C4-2B (cell line): Measurements from ENCODE around the gene HDGFL2.

Source experiments
- ZFX ChIP-seq: fragments of 450-650 bp; IDR thresholded peaks from 2 replicates; pipeline ENCODE4 v1.6.1; 2017
- TF ChIP-seq, protein P1 (sequence below): fragments of 450-650 bp; conservative IDR thresholded peaks from 2 replicates; pipeline ENCODE4 v1.5.1; 2017; ENCODE audit warnings: mild to moderate bottlenecking

DNA sequence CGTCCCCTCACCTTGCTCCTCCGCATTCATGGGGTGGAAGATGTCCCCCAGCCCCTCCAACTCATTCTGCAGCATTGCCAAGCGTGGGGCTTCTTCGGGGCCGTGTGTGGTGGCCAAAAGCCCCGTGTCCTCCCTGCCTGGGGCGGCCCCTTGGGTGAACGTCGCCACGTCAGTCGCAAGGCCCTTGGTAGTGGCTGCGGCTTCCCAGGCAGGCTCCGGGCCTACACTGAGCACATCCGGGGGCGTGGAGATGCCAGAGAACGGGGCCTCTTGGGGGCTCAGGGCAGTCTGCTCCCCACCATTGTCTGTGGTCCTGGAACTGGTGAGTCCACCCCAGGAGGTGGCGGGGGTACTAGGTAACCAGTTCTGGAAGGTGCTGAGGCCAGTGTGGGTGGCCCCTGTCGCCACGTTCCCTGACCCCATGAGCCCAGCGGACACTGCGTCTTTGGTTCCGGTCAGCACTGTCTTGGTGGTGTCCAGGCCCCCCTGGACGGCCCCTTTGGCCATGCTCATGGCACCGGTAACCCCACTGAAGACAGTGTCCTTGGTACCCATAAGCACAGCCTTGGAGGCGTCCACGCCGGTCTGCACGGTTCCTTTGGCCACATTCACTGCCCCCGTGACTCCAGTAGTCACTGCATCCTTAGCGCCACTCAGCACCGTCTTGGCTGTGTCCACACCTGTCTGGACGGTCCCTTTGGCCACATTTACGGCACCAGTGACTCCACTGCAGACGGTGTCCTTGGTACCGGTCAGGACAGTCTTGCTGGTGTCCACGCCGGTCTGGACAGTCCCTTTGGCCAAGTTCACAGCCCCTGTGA lies 38.5 kb downstream of the HDGFL2 start:
- TF ChIP-seq, protein P1, sequence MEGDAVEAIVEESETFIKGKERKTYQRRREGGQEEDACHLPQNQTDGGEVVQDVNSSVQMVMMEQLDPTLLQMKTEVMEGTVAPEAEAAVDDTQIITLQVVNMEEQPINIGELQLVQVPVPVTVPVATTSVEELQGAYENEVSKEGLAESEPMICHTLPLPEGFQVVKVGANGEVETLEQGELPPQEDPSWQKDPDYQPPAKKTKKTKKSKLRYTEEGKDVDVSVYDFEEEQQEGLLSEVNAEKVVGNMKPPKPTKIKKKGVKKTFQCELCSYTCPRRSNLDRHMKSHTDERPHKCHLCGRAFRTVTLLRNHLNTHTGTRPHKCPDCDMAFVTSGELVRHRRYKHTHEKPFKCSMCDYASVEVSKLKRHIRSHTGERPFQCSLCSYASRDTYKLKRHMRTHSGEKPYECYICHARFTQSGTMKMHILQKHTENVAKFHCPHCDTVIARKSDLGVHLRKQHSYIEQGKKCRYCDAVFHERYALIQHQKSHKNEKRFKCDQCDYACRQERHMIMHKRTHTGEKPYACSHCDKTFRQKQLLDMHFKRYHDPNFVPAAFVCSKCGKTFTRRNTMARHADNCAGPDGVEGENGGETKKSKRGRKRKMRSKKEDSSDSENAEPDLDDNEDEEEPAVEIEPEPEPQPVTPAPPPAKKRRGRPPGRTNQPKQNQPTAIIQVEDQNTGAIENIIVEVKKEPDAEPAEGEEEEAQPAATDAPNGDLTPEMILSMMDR: no peak
- TF ChIP-seq ZFX: no peak
